ENCODE data around the gene S100A5.

- TF ChIP-seq CTCF (IDR thresholded peaks at IDR 0.05 in 2 of 3, conservative IDR thresholded peaks at IDR 0.05 in 1 of 3; ENCODE audit: insufficient read depth in 2 of 3, low read depth in 1 of 3, low read length in 3 of 3) (no peak), MCM5 (IDR thresholded peaks at IDR 0.05; ENCODE audit: low read depth) (no peak), MLLT1 (IDR thresholded peaks at IDR 0.05) (no peak), JUNB (CRISPR knock-in tag; conservative IDR thresholded peaks at IDR 0.05) (no peak), HEY1 (CRISPR knock-in tag; IDR thresholded peaks at IDR 0.05; ENCODE audit: borderline replicate concordance) (no peak), SMAD3 (CRISPR knock-in tag; conservative IDR thresholded peaks at IDR 0.05) (no peak)
These were observed 25.0 kb downstream of the S100A5 start for GRCh38 chr1:153515504-153516394.

Measured in K562 (cell line).